Activated CD4-positive, CD25-positive, alpha-beta regulatory T cell treated with anti-CD3 and anti-CD28 coated beads, Interleukin-2, amount 50 U/mL, for 24 hours (primary cell): ENCODE measurements around the gene ADGRG3.
"Not testable (repeated sequence)": the region's sequence is repeated elsewhere in the genome, so short reads cannot be mapped to it uniquely, and the experiment has no call there.

Source experiments
- ATAC-seq, 2 donors: fragments of 150-1000 bp; cut with Tn5 transposase; one replicate each; pipeline ENCODE4 v1.10.0; 2021; ENCODE audit warnings: mild to moderate bottlenecking in 1 of 2, moderate library complexity in 1 of 2

ADGRG3 gene

GRCh38 chr16:57697896-57698537 lies 29.9 kb downstream of the ADGRG3 start:
- no peak for ATAC-seq

- no peak for ATAC-seq
These were observed 30.8 kb downstream of the ADGRG3 start for GRCh38 chr16:57698812-57699405.

GRCh38 chr16:57699481-57699880 lies 31.4 kb downstream of the ADGRG3 start:
- no peak for ATAC-seq

GRCh38 chr16:57699899-57700298 lies 31.8 kb downstream of the ADGRG3 start:
- no peak for ATAC-seq

- ATAC-seq = no peak
These were observed 32.9 kb downstream of the ADGRG3 start for GRCh38 chr16:57700781-57701551.

GRCh38 chr16:57701759-57702371 lies 33.8 kb downstream of the ADGRG3 start:
- no peak for ATAC-seq

- ATAC-seq = no peak
These were observed 35.4 kb downstream of the ADGRG3 start for GRCh38 chr16:57703416-57704010.

GRCh38 chr16:57704011-57704904 lies 36.2 kb downstream of the ADGRG3 start:
- no peak for ATAC-seq

- ATAC-seq = no peak
These were observed 37.1 kb downstream of the ADGRG3 start for GRCh38 chr16:57704905-57705852.

- ATAC-seq = no peak
These were observed 38.6 kb downstream of the ADGRG3 start for GRCh38 chr16:57706717-57707116.

- ATAC-seq = no peak
These were observed 39.2 kb downstream of the ADGRG3 start for GRCh38 chr16:57707331-57707730.

- no peak for ATAC-seq
These were observed 40.1 kb downstream of the ADGRG3 start for GRCh38 chr16:57708168-57708567.

GRCh38 chr16:57709663-57710062 lies 41.6 kb downstream of the ADGRG3 start:
- no peak for ATAC-seq

- no peak for ATAC-seq
These were observed 43.2 kb downstream of the ADGRG3 start for GRCh38 chr16:57711346-57711745.

GRCh38 chr16:57711993-57712392 lies 43.9 kb downstream of the ADGRG3 start:
- no peak for ATAC-seq

- not testable (repeated sequence) for ATAC-seq
These were observed 44.5 kb downstream of the ADGRG3 start for GRCh38 chr16:57712569-57712968.

GRCh38 chr16:57713596-57713995 lies 45.5 kb downstream of the ADGRG3 start:
- ATAC-seq = no peak

GRCh38 chr16:57714047-57714446 lies 45.9 kb downstream of the ADGRG3 start:
- no peak for ATAC-seq

GRCh38 chr16:57720142-57720575 lies 52.1 kb downstream of the ADGRG3 start:
- ATAC-seq = peak in 1 of 2 donors; percentile 66

GRCh38 chr16:57721356-57722209 lies 53.5 kb downstream of the ADGRG3 start:
- ATAC-seq = no peak
